Transverse colon (tissue), 4 donors: ENCODE measurements around the gene B3GNT3. TPM values are rescaled to one million over a fixed set of nuclear protein-coding genes. Genes with fewer than 3 reads are reported as not detected.

Experiments
- DNase-seq: peaks from one replicate; pipeline ENCODE4 v3.0.0-alpha.2; 2019
- H3K27ac ChIP-seq, 4 donors: fragments of 200-600 bp; sonication (generic); 2 replicates each; pipeline ENCODE4 v1.5.1; 2016 to 2018; ENCODE audit warnings: inconsistent platforms in 4 of 4
- H3K27me3 ChIP-seq: fragments of 200-600 bp; sonication (generic); 2 replicates; pipeline ENCODE4 v1.5.1; 2017; ENCODE audit warnings: inconsistent platforms
- H3K36me3 ChIP-seq, 4 donors: fragments of 200-600 bp; sonication (generic); 2 replicates each; pipeline ENCODE4 v1.5.1; 2017 to 2019; ENCODE audit warnings: inconsistent platforms in 4 of 4
- H3K4me1 ChIP-seq, 4 donors: fragments of 200-600 bp; sonication (generic); 2 replicates each; pipeline ENCODE4 v1.5.1; 2017 to 2020; ENCODE audit warnings: inconsistent platforms in 4 of 4
- H3K4me3 ChIP-seq, 4 donors: fragments of 200-600 bp; sonication (generic); 1 replicate in 1 of 4; 2 replicates in 3 of 4; pipeline versions ENCODE4 v1.5.1 to v1.6.1; 2017 to 2019; ENCODE audit warnings: inconsistent platforms in 4 of 4
- H3K9me3 ChIP-seq, 2 donors: fragments of 200-600 bp; sonication (generic); 2 replicates each; pipeline ENCODE4 v1.5.1; 2017 to 2019; ENCODE audit warnings: inconsistent platforms in 2 of 2
- EP300 ChIP-seq: sonication (generic); formaldehyde crosslinking; IDR thresholded peaks from one replicate; pipeline ENCODE4 v1.6.1; 2017; ENCODE audit warnings: antibody characterized with exemption, low read depth
- POLR2A ChIP-seq: fragments of 450-650 bp; IDR thresholded peaks from one replicate; pipeline ENCODE4 v1.6.1; 2016; ENCODE audit warnings: antibody characterized with exemption, mild to moderate bottlenecking, moderate library complexity
- POLR2AphosphoS5 ChIP-seq, 3 donors: sonication (generic); formaldehyde crosslinking; IDR thresholded peaks; one replicate each; pipeline ENCODE4 v1.6.1; 2016; ENCODE audit warnings: antibody characterized with exemption in 3 of 3
- WGBS, 2 donors: methylation state at CpG; one replicate each; pipeline ENCODE4 v1.1.5; 2018; ENCODE audit warnings: low coverage in 1 of 2; 5-methylcytosine and 5-hydroxymethylcytosine counted together
- in situ Hi-C, 4 donors: fragments of 200-750 bp; cut with MboI; loops; one replicate each; pipeline versions ENCODE4 v1.15.0 to v1.15.1; 2017; ENCODE audit warnings: low sequenced_read_pairs in 3 of 4, low pct_ligation_motif_present in 1 of 4, low pct_unique_long_range_greater_than_20kb in 1 of 4
- intact Hi-C: fragments of 100-400 bp; cut with DNase I; formaldehyde crosslinking; loops from one replicate; pipeline ENCODE4 v1.15.1; 2023; ENCODE audit warnings: low total_unique reads
- total RNA-seq, 4 donors: library from RNA; depleted of rRNA; stranded (reverse); fragments of >200 nt; gene quantifications; one replicate each; pipeline ENCODE4 v1.1.0, GENCODE V29; 2016
- TF ChIP-seq, protein P1 (sequence below), 5 experiments: fragments of 200-600 bp in 3 of 5; fragments of 450-650 bp in 2 of 5; sonication (generic) in 3 of 5; IDR thresholded peaks; 1 replicate in 2 of 5; 2 replicates in 3 of 5; pipeline ENCODE4 v1.5.1; 2016 to 2017; ENCODE audit warnings: antibody characterized with exemption in 5 of 5, inconsistent platforms in 3 of 5, mild to moderate bottlenecking in 2 of 5, moderate library complexity in 1 of 5

B3GNT3 gene
- total RNA-seq, 4 donors from 2014 or later, result 52.1 to 180 (median 144) TPM

DNA sequence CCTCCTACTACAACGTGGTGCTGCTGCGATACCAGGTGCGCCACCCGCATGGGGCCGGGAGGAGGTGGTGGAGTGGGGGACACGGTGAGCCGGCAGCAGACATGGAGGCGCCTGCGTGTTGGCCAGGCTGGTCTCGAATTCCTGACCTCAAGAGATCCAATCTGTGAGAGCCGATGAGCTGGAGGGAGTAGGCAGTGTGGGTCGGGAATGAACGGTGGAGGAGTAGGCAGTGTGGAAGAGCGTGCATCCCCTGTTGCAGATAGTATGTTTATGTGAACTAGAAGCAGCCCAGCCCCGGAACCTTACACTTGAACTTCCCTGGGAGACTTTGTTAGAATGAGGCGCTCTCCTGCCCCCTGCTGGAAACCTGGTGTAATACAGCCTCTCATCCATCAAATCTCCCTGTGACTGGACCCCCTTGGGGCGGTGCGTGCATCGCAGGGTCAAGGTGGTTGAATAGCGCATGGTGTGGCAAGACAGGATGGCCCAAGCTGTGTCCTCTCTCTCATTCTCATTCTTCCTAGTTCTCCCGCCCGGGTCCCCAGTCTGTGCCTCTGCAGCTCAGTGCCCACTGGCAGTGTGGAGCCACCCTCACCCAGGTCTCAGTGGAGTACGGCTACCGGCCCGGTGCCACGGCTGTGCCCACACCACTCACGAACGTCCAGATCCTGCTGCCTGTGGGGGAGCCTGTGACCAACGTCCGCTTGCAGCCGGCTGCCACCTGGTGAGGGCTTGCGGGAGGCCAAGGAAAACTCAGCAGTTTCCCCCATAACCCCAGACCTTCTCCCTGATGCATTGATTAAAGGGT, 10.5 kb upstream of the B3GNT3 start:
- DNase-seq, result peak; percentile 76
- H3K4me3 ChIP-seq, result no peak overlapping the region
- TF ChIP-seq, protein P1, sequence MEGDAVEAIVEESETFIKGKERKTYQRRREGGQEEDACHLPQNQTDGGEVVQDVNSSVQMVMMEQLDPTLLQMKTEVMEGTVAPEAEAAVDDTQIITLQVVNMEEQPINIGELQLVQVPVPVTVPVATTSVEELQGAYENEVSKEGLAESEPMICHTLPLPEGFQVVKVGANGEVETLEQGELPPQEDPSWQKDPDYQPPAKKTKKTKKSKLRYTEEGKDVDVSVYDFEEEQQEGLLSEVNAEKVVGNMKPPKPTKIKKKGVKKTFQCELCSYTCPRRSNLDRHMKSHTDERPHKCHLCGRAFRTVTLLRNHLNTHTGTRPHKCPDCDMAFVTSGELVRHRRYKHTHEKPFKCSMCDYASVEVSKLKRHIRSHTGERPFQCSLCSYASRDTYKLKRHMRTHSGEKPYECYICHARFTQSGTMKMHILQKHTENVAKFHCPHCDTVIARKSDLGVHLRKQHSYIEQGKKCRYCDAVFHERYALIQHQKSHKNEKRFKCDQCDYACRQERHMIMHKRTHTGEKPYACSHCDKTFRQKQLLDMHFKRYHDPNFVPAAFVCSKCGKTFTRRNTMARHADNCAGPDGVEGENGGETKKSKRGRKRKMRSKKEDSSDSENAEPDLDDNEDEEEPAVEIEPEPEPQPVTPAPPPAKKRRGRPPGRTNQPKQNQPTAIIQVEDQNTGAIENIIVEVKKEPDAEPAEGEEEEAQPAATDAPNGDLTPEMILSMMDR (IDR thresholded peaks at IDR 0.05), result peak; percentile 74 to 83 (median 79)
- TF ChIP-seq POLR2AphosphoS5 (IDR thresholded peaks at IDR 0.05) (no peak), EP300 (no peak), POLR2A (no peak)
- in situ Hi-C loops, result no loop called here
- intact Hi-C loops, result no loop called here
- no peaks in the 10 kb centered on the region for H3K9me3 ChIP-seq
- H3K4me1 ChIP-seq, result peaks cover 0 to 3% (median 0%) of the 10 kb centered on the region in 4 donors
- WGBS, 2 donors, result 46% methylated on average over 25 of the region's 32 CpGs; no CpG with 5 or more reads in 1 of the 2 donors
- no peaks in the 10 kb centered on the region for H3K36me3 ChIP-seq
- peaks cover 12% of the 10 kb centered on the region for H3K27me3 ChIP-seq
- no peak overlapping the region for H3K27ac ChIP-seq

- Histone ChIP-seq H3K4me1 (peaks cover 14 to 30% (median 17%) of the 10 kb centered on the region in 4 donors), H3K36me3 (no peaks in the 10 kb centered on the region), H3K27me3 (no peaks in the 10 kb centered on the region), H3K9me3 (no peaks in the 10 kb centered on the region), H3K27ac (no peak overlapping the region), H3K4me3 (no peak overlapping the region)
- TF ChIP-seq POLR2AphosphoS5 (IDR thresholded peaks at IDR 0.05), result no peak
- no peak for TF ChIP-seq POLR2A
- no peak for TF ChIP-seq EP300
- TF ChIP-seq, protein P1 (IDR thresholded peaks at IDR 0.05), result no peak
- DNase-seq, result no peak
- in situ Hi-C loops, result no loop called here
- intact Hi-C loops, result no loop called here
- 90 to 100% methylated on average over 1 to 14 of the region's 14 CpGs for WGBS, 2 donors
Measured at GRCh38 chr19:17787274-17787913, 7.5 kb upstream of the B3GNT3 start.

- H3K4me1 ChIP-seq, result peaks cover 14 to 30% (median 17%) of the 10 kb centered on the region in 4 donors
- intact Hi-C loops (no loop called here), in situ Hi-C loops (no loop called here)
- H3K36me3 ChIP-seq, result no peaks in the 10 kb centered on the region
- H3K9me3 ChIP-seq, result no peaks in the 10 kb centered on the region
- H3K27ac ChIP-seq, result no peak overlapping the region
- TF ChIP-seq EP300 (no peak), POLR2A (no peak), POLR2AphosphoS5 (IDR thresholded peaks at IDR 0.05) (no peak)
- TF ChIP-seq, protein P1 (IDR thresholded peaks at IDR 0.05), result no peak
- H3K27me3 ChIP-seq, result peaks cover under 1% of the 10 kb centered on the region
- DNase-seq, result no peak
- 92 to 100% methylated on average over 2 of the region's 2 CpGs for WGBS, 2 donors
- H3K4me3 ChIP-seq, result no peak overlapping the region
Measured at GRCh38 chr19:17788632-17789031, 6.3 kb upstream of the B3GNT3 start.

DNA sequence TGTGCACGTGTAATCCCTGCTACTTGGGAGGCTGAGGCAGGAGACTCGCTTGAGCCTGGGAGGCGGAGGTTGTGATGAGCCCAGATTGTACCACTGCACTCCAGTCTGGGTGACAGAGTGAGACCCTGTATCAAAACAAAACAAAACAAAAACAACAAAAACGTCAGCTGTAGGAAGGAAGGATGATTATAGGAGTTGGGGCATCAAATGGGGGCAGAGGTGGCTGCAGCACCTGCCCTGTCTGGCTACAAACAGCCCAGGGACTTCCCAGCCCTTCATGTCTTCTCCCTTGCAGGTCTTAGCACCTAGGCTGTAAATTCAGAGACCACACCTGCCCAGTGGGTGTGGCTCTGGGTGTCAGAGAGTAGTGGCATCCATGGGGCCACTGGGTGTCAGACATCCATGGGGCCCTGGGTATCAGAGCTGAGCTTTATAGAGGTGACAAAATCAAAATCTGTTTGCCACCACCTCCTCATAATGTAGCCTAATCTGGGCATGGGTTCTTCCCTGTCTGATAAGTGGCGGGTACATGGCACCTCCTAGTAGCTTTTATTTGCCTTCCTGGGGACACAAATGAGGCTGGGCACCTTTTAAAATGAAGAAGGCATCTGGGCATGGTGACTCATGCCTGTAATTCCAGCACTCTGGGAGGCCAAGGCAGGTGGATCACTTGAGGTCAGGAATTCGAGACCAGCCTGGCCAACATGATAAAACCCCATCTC, 4.7 kb upstream of the B3GNT3 start:
- WGBS, 2 donors, result 34 to 40% methylated on average over 3 to 6 of the region's 6 CpGs

More for the DNA sequence above, 4.7 kb upstream of the B3GNT3 start:
- Histone ChIP-seq H3K27ac (peak overlapping the region; percentile 78 to 87 (median 82)), H3K27me3 (peaks cover 16% of the 10 kb centered on the region), H3K36me3 (no peaks in the 10 kb centered on the region), H3K9me3 (no peaks in the 10 kb centered on the region), H3K4me1 (peaks cover 15 to 37% (median 25%) of the 10 kb centered on the region in 4 donors), H3K4me3 (no peak overlapping the region)
- peak; percentile 78 for DNase-seq
- in situ Hi-C loops, result no loop called here
- TF ChIP-seq, protein P1 (IDR thresholded peaks at IDR 0.05), result no peak
- TF ChIP-seq POLR2A (peak; percentile 22), EP300 (no peak)
- intact Hi-C loops, result no loop called here
